ENCODE results near the gene DNAI2.

DNA sequence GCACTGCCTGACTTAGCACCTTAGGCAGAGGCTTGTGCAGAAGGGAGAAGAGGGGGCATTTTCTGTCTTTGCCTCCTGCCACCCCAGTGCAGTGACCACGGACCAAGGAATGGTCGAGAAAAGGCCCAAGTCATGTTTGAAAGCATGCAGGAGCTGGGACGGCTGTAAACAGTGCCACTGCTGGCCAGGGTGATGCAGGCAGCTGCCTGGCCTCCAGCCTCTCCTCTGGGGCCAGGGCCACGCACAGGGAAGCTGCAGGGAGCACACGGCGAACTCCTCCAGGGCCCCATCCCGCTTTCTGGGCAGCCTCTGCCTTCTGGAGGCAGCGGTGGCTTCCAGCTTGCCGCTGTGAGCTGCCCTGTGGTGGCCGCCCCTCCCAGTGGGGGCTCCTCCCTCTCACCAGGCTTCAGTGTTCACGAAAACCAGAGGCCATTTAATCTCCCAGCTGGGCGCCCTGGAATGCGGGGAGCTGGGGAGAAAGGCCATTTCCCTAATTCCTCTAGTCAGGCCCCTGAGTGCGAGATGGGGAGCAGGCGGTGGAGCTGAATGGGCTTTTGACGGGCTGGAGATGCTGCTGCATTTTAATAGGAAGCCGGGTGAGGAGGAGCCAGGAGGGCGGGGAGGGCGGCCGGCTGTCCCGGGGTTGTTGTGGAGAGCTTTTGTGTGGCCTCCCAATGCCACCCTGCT is 28.7 kb upstream of the DNAI2 start:
- TF ChIP-seq TAF1 (IDR thresholded peaks at IDR 0.05; ENCODE audit: borderline replicate concordance, low read depth, low read length) = no peak
- TF ChIP-seq POLR2AphosphoS5 (IDR thresholded peaks at IDR 0.05; ENCODE audit: low read depth, low read length) = no peak
